H1 (cell line): ENCODE data around the gene ANO6. TPM values are rescaled to one million over a fixed set of nuclear protein-coding genes. Genes with fewer than 3 reads are reported as not detected.

Experiments used
- CTCF ChIA-PET: fragments of 300-600 bp; sonication (Branson Sonifier 250); formaldehyde crosslinking; loops from one replicate; lab custom pipeline; 2021; ENCODE audit not compliant: partially characterized antibody; lab: Charles Lee
- POLR2A ChIA-PET: fragments of 300-600 bp; sonication (Branson Sonifier 250); formaldehyde crosslinking; loops from one replicate; lab custom pipeline; 2021; ENCODE audit warnings: inconsistent platforms; ENCODE audit not compliant: partially characterized antibody; lab: Charles Lee
- DNase-seq, 2 experiments: peaks; one replicate each; pipeline versions ENCODE4 v3.0.0 to v3.0.0-alpha.2; 2010 to 2022; ENCODE audit warnings: low spot score in 2 of 2, low read depth in 1 of 2, mixed read lengths in 1 of 2
- FAIRE-seq: peaks from 2 replicates; lab custom pipeline; 2011; peaks lifted over from hg19 to GRCh38; lab: Jason Lieb, UNC
- H2AFZ ChIP-seq: 2 replicates; pipeline ENCODE4 v1.8.1; 2012; ENCODE audit warnings: low read length, inconsistent platforms
- H2AK5ac ChIP-seq: 2 replicates; pipeline ENCODE4 v1.6.1; 2013; ENCODE audit warnings: low read depth, low read length
- H2BK120ac ChIP-seq: replicated peaks from 2 replicates; pipeline ENCODE3; 2013; ENCODE audit warnings: low read depth, low read length, inconsistent platforms
- H2BK12ac ChIP-seq: 2 replicates; pipeline ENCODE4 v1.6.1; 2013; ENCODE audit warnings: low read depth, low read length
- H2BK15ac ChIP-seq: 2 replicates; pipeline ENCODE4 v1.6.1; 2013; ENCODE audit warnings: low read length
- H2BK20ac ChIP-seq: 2 replicates; pipeline ENCODE4 v1.6.1; 2013; ENCODE audit warnings: low read length
- H2BK5ac ChIP-seq: 2 replicates; pipeline ENCODE4 v1.6.1; 2013; ENCODE audit warnings: low read depth, low read length
- H3K14ac ChIP-seq: 2 replicates; pipeline ENCODE4 v1.6.1; 2013; ENCODE audit warnings: inconsistent platforms; ENCODE audit not compliant: insufficient read length
- H3K18ac ChIP-seq: 2 replicates; pipeline ENCODE4 v1.6.1; 2013; ENCODE audit warnings: low read length; ENCODE audit errors: extremely low read depth
- H3K23ac ChIP-seq: 2 replicates; pipeline ENCODE4 v1.6.1; 2013; ENCODE audit warnings: inconsistent platforms; ENCODE audit not compliant: insufficient read length
- H3K23me2 ChIP-seq: 2 replicates; pipeline ENCODE4 v1.6.1; 2013; ENCODE audit warnings: low read depth, low read length
- H3K27ac ChIP-seq: 2 replicates; pipeline ENCODE4 v1.6.1; 2011; ENCODE audit warnings: low read depth, low read length, inconsistent platforms
- H3K27me3 ChIP-seq, 4 experiments: replicated peaks in 1 of 4; 1 replicate in 1 of 4; 2 replicates in 3 of 4; pipeline versions ENCODE4 v1.6.1 to v1.8.1; 2011 to 2013; ENCODE audit warnings: low read length in 3 of 4, mild to moderate bottlenecking in 3 of 4, inconsistent platforms in 2 of 4, mixed read lengths in 2 of 4, moderate library complexity in 1 of 4; ENCODE audit not compliant: control insufficient read depth in 3 of 4, insufficient read depth in 3 of 4; ENCODE audit errors: extremely low read depth in 1 of 4
- H3K36me3 ChIP-seq, 4 experiments: 2 replicates each; pipeline versions ENCODE4 v1.6.1 to v1.8.1; 2011 to 2013; ENCODE audit warnings: mild to moderate bottlenecking in 4 of 4, low read length in 3 of 4, moderate library complexity in 2 of 4, control low read depth in 1 of 4, inconsistent platforms in 1 of 4; ENCODE audit not compliant: insufficient read depth in 4 of 4, control insufficient read depth in 2 of 4
- H3K4ac ChIP-seq: replicated peaks from 2 replicates; pipeline ENCODE3; 2013; ENCODE audit warnings: low read length, low read depth, mixed read lengths, inconsistent platforms; ENCODE audit not compliant: insufficient read length
- H3K4me1 ChIP-seq, 4 experiments: replicated peaks in 1 of 4; 1 replicate in 1 of 4; 2 replicates in 3 of 4; pipeline versions ENCODE4 v1.6.1 to v1.8.1; 2011 to 2013; ENCODE audit warnings: low read length in 3 of 4, inconsistent platforms in 2 of 4, mixed read lengths in 1 of 4; ENCODE audit not compliant: insufficient read depth in 4 of 4, control insufficient read depth in 3 of 4
- H3K4me2 ChIP-seq, 2 experiments: 2 replicates each; pipeline versions ENCODE4 v1.6.1 to v1.8.1; 2011 to 2013; ENCODE audit warnings: low read depth in 2 of 2, low read length in 2 of 2, control low read depth in 1 of 2, inconsistent platforms in 1 of 2, mild to moderate bottlenecking in 1 of 2; ENCODE audit not compliant: insufficient read depth in 1 of 2
- H3K4me3 ChIP-seq, 4 experiments: fragments of 200-600, 300-600 bp in 1 of 4; sonication (generic), shearing (Covaris generic), sonication (Bioruptor Twin) in 1 of 4; 2 replicates each; pipeline versions ENCODE4 v1.5.1 to v1.8.1; 2011 to 2016; ENCODE audit warnings: low read length in 4 of 4, low read depth in 3 of 4, control low read depth in 2 of 4, inconsistent platforms in 2 of 4, mild to moderate bottlenecking in 2 of 4, mixed read lengths in 1 of 4, moderate library complexity in 1 of 4; ENCODE audit not compliant: insufficient read depth in 2 of 4; ENCODE audit errors: extremely low read depth in 1 of 4
- H3K56ac ChIP-seq: replicated peaks from 2 replicates; pipeline ENCODE3; 2013; ENCODE audit warnings: low read depth, mild to moderate bottlenecking, mixed read lengths, low read length, inconsistent platforms; ENCODE audit not compliant: insufficient read length
- H3K79me1 ChIP-seq: 2 replicates; pipeline ENCODE4 v1.6.1; 2013; ENCODE audit warnings: low read depth, low read length, control low read depth
- H3K79me2 ChIP-seq, 2 experiments: 2 replicates each; pipeline versions ENCODE4 v1.6.1 to v1.8.1; 2012 to 2013; ENCODE audit warnings: low read length in 2 of 2, mild to moderate bottlenecking in 2 of 2, inconsistent platforms in 1 of 2; ENCODE audit not compliant: insufficient read depth in 2 of 2, control insufficient read depth in 1 of 2
- H3K9ac ChIP-seq, 4 experiments: replicated peaks in 1 of 4; 1 replicate in 1 of 4; 2 replicates in 3 of 4; pipeline versions ENCODE4 v1.6.1 to v1.8.1; 2011 to 2013; ENCODE audit warnings: low read depth in 3 of 4, low read length in 3 of 4, control low read depth in 2 of 4, mild to moderate bottlenecking in 2 of 4, moderate library complexity in 2 of 4, inconsistent platforms in 1 of 4; ENCODE audit errors: extremely low read depth in 1 of 4
- H3K9me3 ChIP-seq, 2 experiments: 2 replicates each; pipeline versions ENCODE4 v1.6.1 to v1.8.1; 2012 to 2013; ENCODE audit warnings: mild to moderate bottlenecking in 2 of 2, moderate library complexity in 2 of 2, control low read depth in 1 of 2, inconsistent platforms in 1 of 2, low read depth in 1 of 2, low read length in 1 of 2, mixed read lengths in 1 of 2; ENCODE audit not compliant: insufficient read depth in 2 of 2
- H4K20me1 ChIP-seq, 2 experiments: replicated peaks in 1 of 2; 2 replicates each; pipeline versions ENCODE3 to v1.8.1; 2011 to 2013; ENCODE audit warnings: inconsistent platforms in 2 of 2, low read length in 2 of 2, mild to moderate bottlenecking in 1 of 2; ENCODE audit not compliant: insufficient read depth in 2 of 2, control insufficient read depth in 1 of 2
- H4K5ac ChIP-seq: 2 replicates; pipeline ENCODE4 v1.6.1; 2013; ENCODE audit warnings: low read length, low read depth, mixed read lengths, inconsistent platforms; ENCODE audit not compliant: insufficient read length
- H4K8ac ChIP-seq: 2 replicates; pipeline ENCODE4 v1.8.0; 2013; ENCODE audit warnings: mild to moderate bottlenecking, moderate library complexity, low read length, inconsistent platforms; ENCODE audit not compliant: insufficient read depth; ENCODE audit errors: extremely low read depth
- H4K91ac ChIP-seq: replicated peaks from 2 replicates; pipeline ENCODE3; 2013; ENCODE audit warnings: low read length, mixed read lengths, inconsistent platforms; ENCODE audit not compliant: insufficient read length
- BACH1 ChIP-seq: IDR thresholded peaks from 2 replicates; pipeline ENCODE4 v1.6.1; 2012; ENCODE audit warnings: low read length, improper control_type of control experiment
- CBX8 ChIP-seq: fragments of 300-800, 300-1000 bp; sonication (generic); IDR thresholded peaks from 2 replicates; pipeline ENCODE4 v1.7.1; 2016; ENCODE audit warnings: low read depth, low read length, borderline replicate concordance
- CHD2 ChIP-seq: IDR thresholded peaks from 2 replicates; pipeline ENCODE4 v1.6.1; 2012; ENCODE audit warnings: low read length, improper control_type of control experiment
- HDAC6 ChIP-seq: IDR thresholded peaks from one replicate; pipeline ENCODE4 v1.7.1; 2012; ENCODE audit warnings: low read depth, mild to moderate bottlenecking, inconsistent platforms, low read length, moderate library complexity
- JUN ChIP-seq: IDR thresholded peaks from 2 replicates; pipeline ENCODE4 v1.6.1; 2011; ENCODE audit warnings: low read depth, mild to moderate bottlenecking, improper control_type of control experiment, low read length
- MAFK ChIP-seq: IDR thresholded peaks from 2 replicates; pipeline ENCODE4 v1.6.1; 2012; ENCODE audit warnings: low read depth, mild to moderate bottlenecking, improper control_type of control experiment, low read length
- RFX5 ChIP-seq: IDR thresholded peaks from 2 replicates; pipeline ENCODE4 v1.6.1; 2011; ENCODE audit warnings: low read depth, low read length, improper control_type of control experiment, borderline replicate concordance
- SP1 ChIP-seq: IDR thresholded peaks from 2 replicates; pipeline ENCODE4 v1.6.1; 2011; ENCODE audit warnings: low read depth, low read length
- TCF12 ChIP-seq: IDR thresholded peaks from 2 replicates; pipeline ENCODE4 v1.6.1; 2011; ENCODE audit warnings: low read depth, mild to moderate bottlenecking, low read length
- YY1 ChIP-seq: IDR thresholded peaks from 2 replicates; pipeline ENCODE4 v1.6.1; 2011; ENCODE audit warnings: low read depth, mild to moderate bottlenecking, low read length
- ZNF274 ChIP-seq: IDR thresholded peaks from 2 replicates; pipeline ENCODE4 v1.7.0; 2012; ENCODE audit warnings: low read length, borderline replicate concordance; ENCODE audit errors: extremely low read depth
- WGBS, 2 experiments: shearing (Covaris generic) in 1 of 2; methylation state at CpG; one replicate each; pipeline versions ENCODE4 v1.1.6 to v1.1.7; 2013 to 2015; ENCODE audit warnings: low lambda C conversion rate in 2 of 2, mixed read lengths in 2 of 2, inconsistent platforms in 1 of 2, low coverage in 1 of 2, missing lambda C conversion rate in 1 of 2; ENCODE audit not compliant: insufficient replicate concordance in 2 of 2, insufficient coverage in 1 of 2, insufficient read length in 1 of 2; ENCODE audit errors: extremely low coverage in 1 of 2, missing lambda C conversion rate in 1 of 2; 5-methylcytosine and 5-hydroxymethylcytosine counted together
- polyA plus RNA-seq, 7 experiments: library from polyadenylated mRNA; depleted of rRNA in 3 of 7; stranded (reverse) in 5 of 7; unstranded in 2 of 7; fragments of >200 nt in 5 of 7; fragments of 200-250 nt in 2 of 7; gene quantifications; 1 replicate in 5 of 7; 2 replicates in 1 of 7; 4 replicates in 1 of 7; pipeline versions ENCODE4 v1.2.1 to v1.2.3, GENCODE V29; 2011 to 2013; ENCODE audit warnings: missing spikeins in 2 of 7, mixed read lengths in 2 of 7
- total RNA-seq: library from RNA; stranded (reverse); fragmentation: NEBNext Ultra II Directional; extraction: Animal tissue kit (Norgen Biotek cat#: 25700); gene quantifications from 2 replicates; pipeline ENCODE4 v1.2.1, GENCODE V29; 2021

The ANO6 gene
- total and polyA plus RNA-seq, 2 of the 8 experiments (the other 6 are each of a cell fraction or from before 2014, with no cell fraction given) = 15.1 to 39.7 TPM

- Histone ChIP-seq H3K27ac (peak overlapping the region; percentile 51; the same call in 1 of the 2 replicates), H3K18ac (peak overlapping the region; percentile 72), H2BK15ac (peak overlapping the region; percentile 40; the same call in 1 of the 2 replicates), H3K4ac (peak overlapping the region; percentile 40), H3K79me1 (no peaks in the 10 kb centered on the region), H3K4me1 (peaks cover 10 to 32% (median 24%) of the 10 kb centered on the region in 4 experiments), H3K9ac (peak overlapping the region in 1 of 4 experiments; percentile 5; a peak in 2 of 7 replicates), H3K56ac (peak overlapping the region; percentile 67), H3K4me2 (peak overlapping the region; percentile 49 to 51), H2BK12ac (peak overlapping the region; percentile 100), H2BK20ac (peak overlapping the region; percentile 91), H4K20me1 (no peaks in the 10 kb centered on the region), H2BK120ac (peak overlapping the region; percentile 75), H3K9me3 (no peaks in the 10 kb centered on the region), H4K8ac (no peak overlapping the region), H2AFZ (no peak overlapping the region), H3K27me3 (no peaks in the 10 kb centered on the region), H3K4me3 (peak overlapping the region in 1 of 4 experiments; percentile 26; a peak in 2 of 8 replicates), H4K91ac (peak overlapping the region; percentile 62), H3K23me2 (no peaks in the 10 kb centered on the region), H3K23ac (no peak overlapping the region), H3K79me2 (peaks cover 0 to 48% of the 10 kb centered on the region in 2 experiments; a peak in 2 of 4 replicates), H3K36me3 (no peaks in the 10 kb centered on the region), H3K14ac (no peak overlapping the region), H4K5ac (peak overlapping the region; percentile 7), H2AK5ac (peak overlapping the region; percentile 83), H2BK5ac (peak overlapping the region; percentile 97)
- FAIRE-seq (no peak), DNase-seq (no peak)
- 65% methylated on average over 4 of the region's 4 CpGs; no CpG with 5 or more reads in 1 of the 2 experiments for WGBS, 2 experiments
- ChIA-PET CTCF (interaction anchor here (0.6 to 1.6 kb wide), 5 partner anchors 11 to 141 kb away, joined by 3 to 4 read pairs (median 4); partner anchors contain the start of gene ANO6), POLR2A (interaction anchor here (0.8 to 4.9 kb wide), 12 partner anchors 9 to 198 kb away, joined by 3 to 75 read pairs (median 4); partner anchors contain the start of gene ANO6)
- TF ChIP-seq MAFK (no peak), TCF12 (0 out of 2 replicates have a peak, but pooled peaks have one; percentile 8), YY1 (no peak), HDAC6 (no peak), SP1 (no peak), RFX5 (no peak), BACH1 (no peak), CHD2 (no peak), JUN (no peak), ZNF274 (no peak), CBX8 (no peak)
Observed at GRCh38 chr12:45235087-45236025, 19.5 kb downstream of the ANO6 start.
